Thoracic aorta (tissue), 2 donors: ENCODE results near the gene FAM229B. TPM values are rescaled to one million over a fixed set of nuclear protein-coding genes. Genes with fewer than 3 reads are reported as not detected.

Experiments
- ATAC-seq: fragments of 150-250 bp; one replicate; pipeline ENCODE4 v1.8.0; 2017; ENCODE audit warnings: low read depth; ENCODE audit not compliant: insufficient number of reproducible peaks, low FRiP score
- DNase-seq: peaks from one replicate; pipeline ENCODE4 v3.0.0-alpha.2; 2020; ENCODE audit warnings: low spot score
- H3K27ac ChIP-seq, 2 donors: fragments of 200-600 bp; sonication (generic); 1 replicate in 1 of 2; 2 replicates in 1 of 2; pipeline ENCODE4 v1.5.1; 2016; ENCODE audit warnings: mild to moderate bottlenecking in 2 of 2, moderate library complexity in 2 of 2
- H3K27me3 ChIP-seq: fragments of 200-600 bp; sonication (generic); replicated peaks from 2 replicates; pipeline ENCODE4 v1.6.0; 2016; ENCODE audit warnings: mild to moderate bottlenecking; ENCODE audit not compliant: insufficient read depth
- H3K36me3 ChIP-seq: fragments of 200-600 bp; sonication (generic); one replicate; pipeline ENCODE4 v1.5.1; 2016
- H3K4me1 ChIP-seq, 2 donors: fragments of 200-600 bp; sonication (generic); 1 replicate in 1 of 2; 2 replicates in 1 of 2; pipeline versions ENCODE4 v1.5.1 to v1.6.0; 2016; ENCODE audit warnings: low read depth in 2 of 2, mild to moderate bottlenecking in 1 of 2; ENCODE audit not compliant: control insufficient read depth in 1 of 2
- H3K4me3 ChIP-seq: fragments of 200-600 bp; sonication (generic); 2 replicates; pipeline ENCODE4 v1.5.1; 2016; ENCODE audit warnings: mild to moderate bottlenecking
- H3K9me3 ChIP-seq: fragments of 200-600 bp; sonication (generic); 2 replicates; pipeline ENCODE4 v1.5.1; 2016
- total RNA-seq, 2 donors: library from RNA; depleted of rRNA; stranded (reverse); fragments of >200 nt; gene quantifications; one replicate each; pipeline versions ENCODE4 v1.1.0 to v1.2.3, GENCODE V29; 2016
- TF ChIP-seq, protein P1 (sequence below): fragments of 200-600 bp; sonication (generic); IDR thresholded peaks from one replicate; pipeline ENCODE4 v1.5.1; 2019; ENCODE audit warnings: antibody characterized with exemption

The FAM229B gene
- total RNA-seq, 2 donors from 2014 or later, result 11.3 to 23.7 TPM

DNA sequence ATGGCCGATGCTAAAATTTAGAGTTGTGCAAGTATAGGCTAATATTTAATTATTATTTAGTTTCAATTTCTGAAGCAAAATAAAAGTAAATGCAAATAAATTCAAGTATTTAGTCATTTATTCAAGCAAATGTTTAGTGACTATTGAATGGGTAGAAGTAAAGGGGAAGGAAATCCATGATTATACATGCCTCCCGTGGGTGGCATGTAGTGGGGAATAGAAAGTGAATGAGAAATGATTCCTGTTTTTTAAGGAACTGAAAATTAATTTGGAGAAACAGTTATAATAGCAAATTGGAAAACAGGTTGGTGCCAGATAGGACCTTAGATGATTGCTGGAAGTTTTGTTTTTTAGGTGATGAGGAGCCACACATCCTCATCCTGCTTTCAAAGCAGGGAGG is 35.4 kb downstream of the FAM229B start:
- H3K36me3 ChIP-seq, result peaks cover 15% of the 10 kb centered on the region
- H3K9me3 ChIP-seq, result no peaks in the 10 kb centered on the region
- H3K27ac ChIP-seq, result no peak overlapping the region
- TF ChIP-seq, protein P1, sequence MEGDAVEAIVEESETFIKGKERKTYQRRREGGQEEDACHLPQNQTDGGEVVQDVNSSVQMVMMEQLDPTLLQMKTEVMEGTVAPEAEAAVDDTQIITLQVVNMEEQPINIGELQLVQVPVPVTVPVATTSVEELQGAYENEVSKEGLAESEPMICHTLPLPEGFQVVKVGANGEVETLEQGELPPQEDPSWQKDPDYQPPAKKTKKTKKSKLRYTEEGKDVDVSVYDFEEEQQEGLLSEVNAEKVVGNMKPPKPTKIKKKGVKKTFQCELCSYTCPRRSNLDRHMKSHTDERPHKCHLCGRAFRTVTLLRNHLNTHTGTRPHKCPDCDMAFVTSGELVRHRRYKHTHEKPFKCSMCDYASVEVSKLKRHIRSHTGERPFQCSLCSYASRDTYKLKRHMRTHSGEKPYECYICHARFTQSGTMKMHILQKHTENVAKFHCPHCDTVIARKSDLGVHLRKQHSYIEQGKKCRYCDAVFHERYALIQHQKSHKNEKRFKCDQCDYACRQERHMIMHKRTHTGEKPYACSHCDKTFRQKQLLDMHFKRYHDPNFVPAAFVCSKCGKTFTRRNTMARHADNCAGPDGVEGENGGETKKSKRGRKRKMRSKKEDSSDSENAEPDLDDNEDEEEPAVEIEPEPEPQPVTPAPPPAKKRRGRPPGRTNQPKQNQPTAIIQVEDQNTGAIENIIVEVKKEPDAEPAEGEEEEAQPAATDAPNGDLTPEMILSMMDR, result no peak
- ATAC-seq (no peak), DNase-seq (no peak)
- H3K4me1 ChIP-seq, result no peaks in the 10 kb centered on the region
- no peak overlapping the region for H3K4me3 ChIP-seq
- H3K27me3 ChIP-seq, result no peaks in the 10 kb centered on the region

DNA sequence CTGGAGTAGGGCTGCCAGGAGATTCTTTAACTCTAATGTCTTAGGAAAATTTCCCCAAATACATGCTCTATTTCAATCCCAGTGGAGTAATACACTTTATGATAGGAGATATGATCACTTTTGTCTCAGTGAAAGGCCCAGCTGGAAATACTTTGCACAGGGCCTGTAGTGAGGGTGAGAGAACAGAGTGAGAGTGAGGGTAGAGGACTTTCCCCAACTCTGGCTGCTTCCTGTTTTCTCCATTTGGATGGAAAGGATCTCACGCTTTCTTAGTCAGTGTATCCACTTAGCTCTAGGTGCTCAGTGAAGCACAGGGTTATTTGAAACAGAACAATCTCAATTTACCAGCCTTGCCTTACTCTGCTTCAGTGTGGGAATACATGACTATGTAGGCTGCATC is 36.6 kb downstream of the FAM229B start:
- Histone ChIP-seq H3K27me3 (no peaks in the 10 kb centered on the region), H3K9me3 (no peaks in the 10 kb centered on the region), H3K4me1 (no peaks in the 10 kb centered on the region), H3K27ac (no peak overlapping the region), H3K4me3 (no peak overlapping the region), H3K36me3 (peaks cover 13% of the 10 kb centered on the region)
- ATAC-seq, result no peak
- TF ChIP-seq, protein P1, result no peak
- DNase-seq, result no peak

DNA sequence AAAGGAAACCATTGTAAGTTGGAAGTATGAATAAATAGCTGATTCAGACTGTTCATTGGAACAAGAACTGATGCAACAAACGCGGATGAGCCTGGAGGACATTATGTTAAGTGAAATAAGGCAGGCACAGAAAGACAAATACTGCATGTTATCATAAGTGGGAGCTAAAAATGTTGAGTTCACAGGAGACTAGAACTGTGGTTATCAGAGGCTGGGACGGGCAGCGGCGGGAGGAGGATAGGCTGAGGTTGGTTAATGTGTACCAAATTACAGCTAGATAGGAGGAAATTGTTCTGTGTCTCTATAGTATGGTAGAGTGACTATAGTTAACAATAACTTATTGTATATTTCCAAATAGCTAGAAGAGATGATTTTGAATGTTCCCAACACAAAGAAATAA is 40.8 kb downstream of the FAM229B start:
- Histone ChIP-seq H3K4me3 (no peak overlapping the region), H3K27me3 (no peaks in the 10 kb centered on the region), H3K36me3 (peaks cover 6% of the 10 kb centered on the region), H3K27ac (no peak overlapping the region), H3K9me3 (no peaks in the 10 kb centered on the region), H3K4me1 (peaks cover 0 to 5% of the 10 kb centered on the region in 2 donors)
- TF ChIP-seq, protein P1, result no peak
- ATAC-seq (no peak), DNase-seq (no peak)

DNA sequence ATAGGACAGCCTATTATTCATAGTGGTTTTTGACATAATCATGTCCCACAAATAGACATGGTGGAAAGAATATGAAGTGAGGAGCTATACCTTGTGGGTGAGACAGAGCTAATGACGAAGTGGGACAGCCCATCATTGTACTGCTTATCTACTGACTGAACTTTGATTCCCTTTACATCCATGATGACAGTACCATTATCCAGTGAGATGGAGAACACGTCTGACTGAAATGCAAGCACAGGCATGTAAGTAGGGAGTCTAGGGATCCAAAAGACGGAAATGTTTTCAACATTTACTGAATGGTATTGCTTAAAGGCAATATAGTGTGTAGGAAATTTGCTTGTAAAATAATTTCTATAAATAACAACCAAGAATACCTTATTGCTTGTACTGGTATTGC is 43.5 kb downstream of the FAM229B start:
- TF ChIP-seq, protein P1, result no peak
- peaks cover 0 to 5% of the 10 kb centered on the region in 2 donors for H3K4me1 ChIP-seq
- ATAC-seq (no peak), DNase-seq (no peak)
- no peaks in the 10 kb centered on the region for H3K9me3 ChIP-seq
- no peak overlapping the region for H3K27ac ChIP-seq
- no peaks in the 10 kb centered on the region for H3K27me3 ChIP-seq
- no peak overlapping the region for H3K4me3 ChIP-seq
- H3K36me3 ChIP-seq, result peaks cover 6% of the 10 kb centered on the region

DNA sequence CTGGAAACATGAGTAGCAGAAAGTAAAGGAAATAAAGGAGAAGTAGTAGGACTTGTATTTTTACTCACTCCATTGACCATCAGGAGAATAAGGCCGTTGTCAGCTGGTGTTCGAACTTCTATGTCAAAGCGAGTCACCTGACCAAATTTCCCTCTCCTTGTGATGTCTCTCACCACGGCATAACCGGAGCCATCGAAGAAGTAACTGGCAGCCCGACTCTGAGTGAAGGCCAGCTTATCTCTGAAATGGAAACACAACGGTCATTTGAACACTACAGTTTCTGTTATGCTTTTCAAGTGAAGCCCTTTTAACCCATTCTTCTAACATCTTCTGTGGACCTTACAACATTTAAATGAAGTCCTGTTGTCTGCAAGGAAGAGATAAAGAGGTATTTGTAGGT is 51.7 kb downstream of the FAM229B start:
- no peak for ATAC-seq
- TF ChIP-seq, protein P1, result no peak
- H3K9me3 ChIP-seq, result no peaks in the 10 kb centered on the region
- H3K4me1 ChIP-seq, result no peaks in the 10 kb centered on the region
- H3K4me3 ChIP-seq, result no peak overlapping the region
- peaks cover 14% of the 10 kb centered on the region for H3K36me3 ChIP-seq
- no peak for DNase-seq
- H3K27me3 ChIP-seq, result no peaks in the 10 kb centered on the region
- H3K27ac ChIP-seq, result no peak overlapping the region
